ENCODE results near the gene PCDHA10.

The PCDHA10 gene

DNA sequence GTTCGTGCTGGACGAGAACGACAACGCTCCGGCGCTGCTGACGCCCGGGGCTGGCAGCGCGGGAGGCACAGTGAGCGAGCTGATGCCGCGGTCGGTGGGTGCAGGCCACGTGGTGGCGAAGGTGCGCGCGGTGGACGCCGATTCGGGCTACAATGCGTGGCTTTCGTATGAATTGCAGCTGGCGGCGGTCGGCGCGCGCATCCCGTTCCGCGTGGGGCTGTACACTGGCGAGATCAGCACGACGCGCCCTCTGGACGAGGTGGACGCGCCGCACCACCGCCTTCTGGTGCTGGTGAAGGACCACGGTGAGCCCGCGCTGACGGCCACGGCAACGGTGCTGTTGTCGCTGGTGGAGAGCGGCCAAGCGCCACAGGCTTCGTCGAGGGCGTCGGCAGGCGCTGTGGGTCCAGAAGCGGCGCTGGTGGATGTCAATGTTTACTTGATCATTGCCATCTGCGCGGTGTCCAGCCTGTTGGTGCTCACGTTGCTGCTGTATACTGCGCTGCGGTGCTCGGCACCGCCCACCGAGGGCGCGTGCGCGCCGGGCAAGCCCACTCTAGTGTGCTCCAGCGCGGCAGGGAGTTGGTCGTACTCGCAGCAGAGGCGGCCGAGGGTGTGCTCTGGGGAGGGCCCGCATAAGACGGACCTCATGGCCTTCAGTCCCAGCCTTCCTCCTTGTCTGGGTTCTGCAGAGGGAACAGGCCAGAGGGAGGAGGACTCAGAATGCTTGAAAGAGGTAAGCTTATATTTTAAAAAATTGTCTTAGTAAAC lies 28.4 kb downstream of the PCDHA10 start:
- DNase-seq (ENCODE audit: low spot score) = no peak

DNA sequence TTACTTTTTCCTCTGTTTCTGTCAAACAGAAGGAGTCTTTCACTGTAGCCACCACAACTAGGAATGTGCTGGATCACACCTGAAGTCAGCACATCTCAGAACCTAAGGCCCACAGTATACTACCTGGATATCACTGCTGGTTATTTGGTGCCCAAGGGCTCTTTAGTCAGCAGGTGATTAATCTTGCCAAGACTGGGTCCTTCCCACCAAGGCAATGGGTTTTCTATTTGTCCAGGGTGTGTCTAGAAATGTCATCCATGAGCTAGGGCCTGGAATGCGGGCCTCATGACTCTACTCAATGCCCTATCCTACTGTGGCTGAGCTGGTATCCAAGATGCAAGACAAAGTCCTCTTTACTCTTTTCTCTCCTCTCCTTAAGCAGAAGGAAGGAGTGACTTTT lies 60.6 kb downstream of the PCDHA10 start:
- DNase-seq (ENCODE audit: low spot score) = no peak
